H9 (cell line): ENCODE measurements around the gene IGLL1. TPM values are rescaled to one million over a fixed set of nuclear protein-coding genes. Genes with fewer than 3 reads are reported as not detected.

Experiments used
- DNase-seq: peaks from one replicate; pipeline ENCODE4 v3.0.0-alpha.2; 2017
- H2AFZ ChIP-seq: one replicate; pipeline ENCODE4 v1.6.1; 2013; ENCODE audit warnings: mild to moderate bottlenecking, low read length, control low read depth, moderate library complexity
- H2AK5ac ChIP-seq: 2 replicates; pipeline ENCODE4 v1.6.1; 2013; ENCODE audit warnings: low read length, control low read depth, mixed read lengths; ENCODE audit not compliant: insufficient read length
- H2BK120ac ChIP-seq: one replicate; pipeline ENCODE4 v1.6.1; 2013; ENCODE audit warnings: low read depth, mild to moderate bottlenecking, low read length, control low read depth, inconsistent platforms; ENCODE audit not compliant: poor library complexity, severe bottlenecking
- H2BK12ac ChIP-seq: 2 replicates; pipeline ENCODE4 v1.6.1; 2013; ENCODE audit warnings: low read length, control low read depth, mixed read lengths, low read depth; ENCODE audit not compliant: insufficient read length
- H2BK15ac ChIP-seq: 2 replicates; pipeline ENCODE4 v1.6.1; 2013; ENCODE audit warnings: low read depth, low read length, control low read depth
- H2BK20ac ChIP-seq: one replicate; pipeline ENCODE4 v1.6.1; 2013; ENCODE audit warnings: low read depth, mild to moderate bottlenecking, low read length, control low read depth, inconsistent platforms; ENCODE audit not compliant: poor library complexity, severe bottlenecking
- H2BK5ac ChIP-seq: 2 replicates; pipeline ENCODE4 v1.6.1; 2013; ENCODE audit warnings: low read length, control low read depth, mixed read lengths; ENCODE audit not compliant: insufficient read length
- H3K14ac ChIP-seq: 2 replicates; pipeline ENCODE4 v1.6.1; 2013; ENCODE audit warnings: low read length, control low read depth; ENCODE audit not compliant: insufficient read depth
- H3K18ac ChIP-seq: 2 replicates; pipeline ENCODE4 v1.6.1; 2013; ENCODE audit warnings: low read depth, mild to moderate bottlenecking, mixed read lengths, low read length, control low read depth; ENCODE audit not compliant: insufficient read length
- H3K23ac ChIP-seq: 2 replicates; pipeline ENCODE4 v1.6.1; 2013; ENCODE audit warnings: low read length, control low read depth, mixed read lengths, low read depth; ENCODE audit not compliant: insufficient read length
- H3K23me2 ChIP-seq: 2 replicates; pipeline ENCODE4 v1.6.1; 2013; ENCODE audit warnings: low read depth, mild to moderate bottlenecking, mixed read lengths, low read length, control low read depth; ENCODE audit not compliant: insufficient read length, poor library complexity, severe bottlenecking
- H3K27ac ChIP-seq: 2 replicates; pipeline ENCODE4 v1.5.1; 2013; ENCODE audit warnings: low read length, control low read depth, mixed read lengths, low read depth; ENCODE audit not compliant: insufficient read length
- H3K27me3 ChIP-seq: 2 replicates; pipeline ENCODE4 v1.6.1; 2013; ENCODE audit warnings: low read length, control low read depth, inconsistent platforms; ENCODE audit not compliant: insufficient read depth
- H3K4ac ChIP-seq: 2 replicates; pipeline ENCODE4 v1.6.1; 2013; ENCODE audit warnings: low read depth, mild to moderate bottlenecking, control low read depth, inconsistent platforms, low read length, moderate library complexity
- H3K4me1 ChIP-seq: 2 replicates; pipeline ENCODE4 v1.6.1; 2013; ENCODE audit warnings: low read length, control low read depth, inconsistent platforms; ENCODE audit not compliant: insufficient read depth
- H3K4me2 ChIP-seq: 2 replicates; pipeline ENCODE4 v1.6.1; 2013; ENCODE audit warnings: low read length, control low read depth, mixed read lengths; ENCODE audit not compliant: insufficient read length, insufficient read depth
- H3K56ac ChIP-seq: 2 replicates; pipeline ENCODE4 v1.6.1; 2013; ENCODE audit warnings: low read depth, mild to moderate bottlenecking, mixed read lengths, low read length, control low read depth; ENCODE audit not compliant: insufficient read length
- H3K79me1 ChIP-seq: 2 replicates; pipeline ENCODE4 v1.6.1; 2013; ENCODE audit warnings: low read depth, mild to moderate bottlenecking, moderate library complexity, low read length, control low read depth, inconsistent platforms; ENCODE audit not compliant: insufficient read depth, poor library complexity, severe bottlenecking
- H3K79me2 ChIP-seq: 2 replicates; pipeline ENCODE4 v1.6.1; 2013; ENCODE audit warnings: low read length, control low read depth, inconsistent platforms; ENCODE audit not compliant: insufficient read depth
- H3K9ac ChIP-seq: 2 replicates; pipeline ENCODE4 v1.6.1; 2013; ENCODE audit warnings: low read length, control low read depth, mixed read lengths; ENCODE audit not compliant: insufficient read length; ENCODE audit errors: extremely low read depth
- H3K9me3 ChIP-seq: one replicate; pipeline ENCODE4 v1.6.1; 2013; ENCODE audit warnings: low read depth, low read length, inconsistent platforms; ENCODE audit not compliant: control insufficient read depth
- H3T11ph ChIP-seq: one replicate; pipeline ENCODE4 v1.6.1; 2013; ENCODE audit warnings: mild to moderate bottlenecking, low read length, control low read depth, inconsistent platforms
- H4K20me1 ChIP-seq: one replicate; pipeline ENCODE4 v1.6.1; 2013; ENCODE audit not compliant: control insufficient read depth, insufficient read length, insufficient read depth
- H4K5ac ChIP-seq: 2 replicates; pipeline ENCODE4 v1.6.1; 2013; ENCODE audit warnings: low read depth, mild to moderate bottlenecking, mixed read lengths, low read length, control low read depth; ENCODE audit not compliant: insufficient read length
- H4K8ac ChIP-seq: replicated peaks from 2 replicates; pipeline ENCODE4 v1.6.1; 2013; ENCODE audit warnings: low read length, control low read depth, mixed read lengths, low read depth; ENCODE audit not compliant: insufficient read length
- H4K91ac ChIP-seq: 2 replicates; pipeline ENCODE4 v1.6.1; 2013; ENCODE audit warnings: low read depth, mild to moderate bottlenecking, moderate library complexity, mixed read lengths, low read length, control low read depth; ENCODE audit not compliant: insufficient read length
- H3K27ac Mint-ChIP-seq, 3 experiments: 2 replicates in 2 of 3; 3 replicates in 1 of 3; pipeline ENCODE4 v1.8.0; 2020 to 2021; ENCODE audit warnings: mixed read lengths in 3 of 3, mild to moderate bottlenecking in 1 of 3, moderate library complexity in 1 of 3
- H3K27me3 Mint-ChIP-seq: 2 replicates; pipeline ENCODE4 v1.8.0; 2021; ENCODE audit warnings: low read depth, mild to moderate bottlenecking, moderate library complexity, mixed read lengths
- H3K36me3 Mint-ChIP-seq, 3 experiments: 2 replicates in 2 of 3; 3 replicates in 1 of 3; pipeline ENCODE4 v1.8.0; 2020 to 2021; ENCODE audit warnings: low read depth in 3 of 3, mixed read lengths in 3 of 3; ENCODE audit not compliant: insufficient read depth in 1 of 3
- H3K4me1 Mint-ChIP-seq, 2 experiments: 2 replicates each; pipeline ENCODE4 v1.8.0; 2020; ENCODE audit warnings: mixed read lengths in 2 of 2
- H3K4me3 Mint-ChIP-seq, 2 experiments: 2 replicates in 1 of 2; 3 replicates in 1 of 2; pipeline ENCODE4 v1.8.0; 2020 to 2021; ENCODE audit warnings: mild to moderate bottlenecking in 2 of 2, mixed read lengths in 2 of 2, moderate library complexity in 1 of 2
- H3K9me3 Mint-ChIP-seq, 2 experiments: 2 replicates in 1 of 2; 3 replicates in 1 of 2; pipeline ENCODE4 v1.8.0; 2020; ENCODE audit warnings: mild to moderate bottlenecking in 2 of 2, mixed read lengths in 2 of 2, moderate library complexity in 1 of 2
- CTCF ChIP-seq: fragments of 200-600 bp; sonication (generic); conservative IDR thresholded peaks from 3 replicates; pipeline ENCODE4 v1.8.0; 2021; ENCODE audit warnings: antibody characterized with exemption, mild to moderate bottlenecking
- WGBS: extraction: QIAGEN DNeasy Blood & Tissue Kit; methylation state at CpG from one replicate; pipeline ENCODE4 v1.1.7; 2013; ENCODE audit warnings: missing lambda C conversion rate, low lambda C conversion rate, mixed read lengths; ENCODE audit not compliant: insufficient read length; ENCODE audit errors: extremely low coverage; 5-methylcytosine and 5-hydroxymethylcytosine counted together
- total RNA-seq: library from RNA; stranded (reverse); gene quantifications from 2 replicates; pipeline ENCODE4 v1.2.1, GENCODE V29; 2021

Gene IGLL1
- total RNA-seq, 1 experiment from 2014 or later = not detected

GRCh38 chr22:23553438-23553837, 26.7 kb downstream of the IGLL1 start:
- H3K14ac ChIP-seq = no peak overlapping the region
- H3K9me3 Mint-ChIP-seq = peaks cover 0 to 3% of the 10 kb centered on the region in 2 experiments; a peak in 2 of 5 replicates
- H4K5ac ChIP-seq = no peak overlapping the region
- no peaks in the 10 kb centered on the region for H3K9me3 ChIP-seq
- TF ChIP-seq CTCF = no peak
- no peaks in the 10 kb centered on the region for H3K79me2 ChIP-seq
- H2BK5ac ChIP-seq = no peak overlapping the region
- H2BK20ac ChIP-seq = no peak overlapping the region
- no peak overlapping the region for H2AK5ac ChIP-seq
- no peaks in the 10 kb centered on the region for H3K36me3 Mint-ChIP-seq
- H2BK120ac ChIP-seq = no peak overlapping the region
- no peaks in the 10 kb centered on the region; the same call in 1 of the 2 replicates for H3K27me3 ChIP-seq
- H4K91ac ChIP-seq = no peak overlapping the region
- peaks cover 0 to 14% of the 10 kb centered on the region in 2 experiments; a peak in 2 of 4 replicates for H3K4me1 Mint-ChIP-seq
- no peak overlapping the region for H3K27ac Mint-ChIP-seq
- no peak for DNase-seq
- no peak overlapping the region for H3K4me2 ChIP-seq
- H3K23ac ChIP-seq = no peak overlapping the region
- H3K79me1 ChIP-seq = no peaks in the 10 kb centered on the region
- no peak overlapping the region for H2AFZ ChIP-seq
- no peaks in the 10 kb centered on the region for H3K23me2 ChIP-seq
- H3K56ac ChIP-seq = no peak overlapping the region
- H3K18ac ChIP-seq = no peak overlapping the region
- H3K4me3 Mint-ChIP-seq = no peak overlapping the region
- H3K4ac ChIP-seq = no peak overlapping the region
- H3K27me3 Mint-ChIP-seq = peaks cover 49% of the 10 kb centered on the region
- no peak overlapping the region for H2BK12ac ChIP-seq
- no peak overlapping the region for H3K9ac ChIP-seq
- no peak overlapping the region for H3T11ph ChIP-seq
- no peak overlapping the region for H3K27ac ChIP-seq
- H2BK15ac ChIP-seq = no peak overlapping the region
- WGBS = no CpG with 5 or more reads among the region's 5 CpGs
- H4K20me1 ChIP-seq = no peaks in the 10 kb centered on the region
- H3K4me1 ChIP-seq = no peaks in the 10 kb centered on the region
- no peak overlapping the region for H4K8ac ChIP-seq
